Activated CD8-positive, alpha-beta T cell treated with anti-CD3 and anti-CD28 coated beads for 36 hours (primary cell): ENCODE measurements around the gene ZBTB46. TPM values are rescaled to one million over a fixed set of nuclear protein-coding genes. Genes with fewer than 3 reads are reported as not detected.

Experiments
- ATAC-seq: fragments of 200-7000 bp; cut with Tn5 transposase; one replicate; pipeline ENCODE4 v1.10.0; 2021; ENCODE audit warnings: mild to moderate bottlenecking, moderate library complexity
- CTCF ChIA-PET: fragments of 350-600 bp; sonication (Branson Sonifier 250); formaldehyde crosslinking; loops from one replicate; lab custom pipeline; 2021; ENCODE audit warnings: antibody characterized with exemption; lab: Charles Lee
- POLR2A ChIA-PET: fragments of 350-600 bp; sonication (Branson Sonifier 250); formaldehyde crosslinking; loops from one replicate; lab custom pipeline; 2021; ENCODE audit warnings: antibody characterized with exemption; lab: Charles Lee
- DNase-seq: peaks from one replicate; pipeline ENCODE4 v3.0.0-alpha.2; 2020
- H3K27ac Mint-ChIP-seq: one replicate; pipeline ENCODE4 v1.8.0; 2021; ENCODE audit warnings: mild to moderate bottlenecking, mixed read lengths
- H3K27me3 Mint-ChIP-seq: one replicate; pipeline ENCODE4 v1.8.0; 2021; ENCODE audit warnings: mixed read lengths
- H3K36me3 Mint-ChIP-seq: one replicate; pipeline ENCODE4 v1.8.0; 2021; ENCODE audit warnings: low read depth, mixed read lengths
- H3K4me1 Mint-ChIP-seq: one replicate; pipeline ENCODE4 v1.8.0; 2021; ENCODE audit warnings: low read depth, mixed read lengths
- H3K4me3 Mint-ChIP-seq: one replicate; pipeline ENCODE4 v1.8.0; 2021; ENCODE audit warnings: mild to moderate bottlenecking, moderate library complexity, mixed read lengths
- H3K9me3 Mint-ChIP-seq: one replicate; pipeline ENCODE4 v1.8.0; 2021; ENCODE audit warnings: mixed read lengths
- CTCF ChIP-seq: fragments of 200-600 bp; IDR thresholded peaks from one replicate; pipeline ENCODE4 v1.8.0; 2022; ENCODE audit warnings: antibody characterized with exemption, mild to moderate bottlenecking
- intact Hi-C: fragments of 100-400 bp; cut with micrococcal nuclease; formaldehyde crosslinking; loops from one replicate; pipeline ENCODE4 v1.10.0; 2022
- total RNA-seq, 2 experiments: library from RNA; stranded (reverse); gene quantifications; one replicate each; pipeline ENCODE4 v1.2.3, GENCODE V29; 2021

ZBTB46 gene
- total RNA-seq, 2 experiments from 2014 or later = 0.31 to 0.38 TPM

DNA sequence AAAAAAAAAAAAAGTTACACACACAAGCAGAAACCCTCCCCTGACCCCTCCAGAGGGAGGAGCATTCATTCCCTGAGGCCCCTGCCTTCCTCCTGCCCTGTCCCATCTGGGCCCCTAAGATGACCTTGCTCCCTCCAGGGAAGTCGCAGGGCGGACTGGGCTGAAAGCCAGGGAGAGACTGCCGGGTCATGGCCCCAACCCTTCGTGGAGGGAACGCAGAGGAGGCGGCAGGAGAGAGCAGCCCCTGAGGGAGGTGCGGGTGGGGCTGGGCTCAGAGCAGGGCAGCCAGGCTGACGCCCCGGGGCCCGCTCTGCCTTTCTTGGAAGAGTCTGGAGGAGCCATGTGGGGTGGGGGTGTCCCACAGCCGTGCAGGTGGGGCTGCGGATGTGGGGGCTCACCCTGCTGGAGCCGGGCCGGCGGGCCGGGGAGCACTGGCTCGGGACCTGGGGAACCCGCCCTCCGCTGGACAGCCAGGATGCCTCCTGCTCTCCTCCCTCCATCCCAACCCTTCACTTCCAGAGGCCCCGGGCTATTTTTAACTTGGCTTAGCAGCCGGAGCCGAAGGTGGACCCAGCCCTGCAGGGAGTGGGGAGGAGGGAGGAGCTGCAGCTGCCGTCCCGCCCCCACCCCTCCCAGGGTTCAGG, 15.2 kb upstream of the ZBTB46 start:
- no peak for TF ChIP-seq CTCF
- DNase-seq (no peak), ATAC-seq (no peak)
- Mint-ChIP-seq H3K27me3 (peaks cover 41% of the 10 kb centered on the region), H3K27ac (no peak overlapping the region), H3K9me3 (no peaks in the 10 kb centered on the region), H3K4me1 (peaks cover 16% of the 10 kb centered on the region), H3K36me3 (no peaks in the 10 kb centered on the region), H3K4me3 (no peak overlapping the region)
- ChIA-PET CTCF (no interaction called here), POLR2A (no interaction called here)
- intact Hi-C loops = no loop called here

DNA sequence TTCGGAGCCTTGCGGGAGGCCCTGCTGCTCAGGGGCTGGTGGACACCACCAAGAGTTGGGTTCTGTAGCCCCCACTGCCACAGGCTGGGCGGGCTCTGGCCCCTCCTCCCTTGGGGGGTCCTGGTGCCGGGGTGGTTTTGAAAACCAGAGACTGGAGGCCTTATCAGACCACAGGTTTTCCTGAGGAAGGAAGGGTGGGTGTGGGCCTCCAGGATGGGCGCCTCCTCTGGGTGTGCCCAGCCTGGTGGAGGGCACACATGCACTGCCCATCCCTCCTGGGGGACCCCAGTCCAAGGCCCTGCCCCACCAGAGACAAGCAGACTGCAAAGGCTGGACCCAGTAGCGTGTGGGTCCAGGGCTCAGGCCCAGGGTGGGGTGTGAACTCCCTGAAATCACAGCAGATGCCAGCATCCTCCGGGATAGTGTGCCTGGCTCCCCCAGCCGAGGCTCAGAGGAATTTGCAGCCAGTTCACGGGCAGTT, 13.5 kb upstream of the ZBTB46 start:
- ChIA-PET CTCF (no interaction called here), POLR2A (no interaction called here)
- Mint-ChIP-seq H3K36me3 (no peaks in the 10 kb centered on the region), H3K27ac (no peak overlapping the region), H3K9me3 (no peaks in the 10 kb centered on the region), H3K4me3 (no peak overlapping the region), H3K27me3 (peaks cover 34% of the 10 kb centered on the region), H3K4me1 (peaks cover 6% of the 10 kb centered on the region)
- DNase-seq = no peak
- no peak for TF ChIP-seq CTCF
- ATAC-seq = no peak
- intact Hi-C loops = no loop called here

DNA sequence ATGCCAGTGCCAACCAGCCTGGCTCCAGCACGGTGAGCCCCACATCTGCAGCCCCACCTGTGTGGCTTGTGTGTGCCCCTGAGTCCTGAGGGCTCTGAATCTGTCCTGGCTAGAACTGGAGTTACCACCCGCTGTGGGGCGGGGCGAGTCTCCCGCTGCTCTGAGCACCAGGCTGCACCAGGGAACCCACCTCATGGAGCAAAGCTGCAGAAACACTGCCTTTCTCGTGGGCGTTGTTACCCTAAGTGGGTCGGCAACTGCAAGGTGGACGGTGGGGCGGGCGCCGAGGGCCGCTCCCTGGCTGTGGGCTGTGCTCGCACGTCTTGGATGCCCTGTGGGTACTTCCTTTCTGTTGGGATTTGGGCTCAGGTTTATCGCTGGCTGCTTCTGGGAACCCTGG, 12.7 kb upstream of the ZBTB46 start:
- ChIA-PET CTCF (no interaction called here), POLR2A (no interaction called here)
- intact Hi-C loops = no loop called here
- H3K27ac Mint-ChIP-seq = no peak overlapping the region
- H3K9me3 Mint-ChIP-seq = no peaks in the 10 kb centered on the region
- H3K27me3 Mint-ChIP-seq = peaks cover 32% of the 10 kb centered on the region
- ATAC-seq (no peak), DNase-seq (no peak)
- no peak overlapping the region for H3K4me3 Mint-ChIP-seq
- H3K36me3 Mint-ChIP-seq = no peaks in the 10 kb centered on the region
- TF ChIP-seq CTCF = no peak
- H3K4me1 Mint-ChIP-seq = peaks cover 6% of the 10 kb centered on the region

DNA sequence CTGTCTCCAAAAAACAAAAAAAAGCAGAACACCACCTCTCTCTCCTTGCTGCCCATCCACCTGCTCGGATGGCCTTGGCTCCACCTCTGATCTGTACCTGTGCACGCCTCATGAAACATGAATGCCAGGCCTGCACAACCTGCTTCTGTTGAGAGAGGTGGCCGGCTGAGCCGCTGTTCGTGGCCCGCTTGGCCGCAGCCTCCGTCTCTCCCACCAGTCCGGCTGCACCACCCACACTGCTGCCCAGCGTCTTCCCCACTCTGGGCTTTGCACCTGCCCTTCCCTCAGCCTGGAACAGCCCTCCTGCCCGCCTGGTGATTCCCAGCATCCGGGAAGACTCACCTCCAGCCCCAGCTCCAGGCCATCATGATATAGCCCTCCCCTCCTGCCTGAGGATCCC, 12.2 kb upstream of the ZBTB46 start:
- H3K4me1 Mint-ChIP-seq = peaks cover 6% of the 10 kb centered on the region
- no peak overlapping the region for H3K4me3 Mint-ChIP-seq
- peaks cover 27% of the 10 kb centered on the region for H3K27me3 Mint-ChIP-seq
- no peak for DNase-seq
- H3K36me3 Mint-ChIP-seq = no peaks in the 10 kb centered on the region
- no peak for ATAC-seq
- CTCF ChIA-PET = no interaction called here
- POLR2A ChIA-PET = no interaction called here
- no peak overlapping the region for H3K27ac Mint-ChIP-seq
- no peaks in the 10 kb centered on the region for H3K9me3 Mint-ChIP-seq
- TF ChIP-seq CTCF = no peak
- intact Hi-C loops = no loop called here

GRCh38 chr20:63842258-63842657, 11.2 kb upstream of the ZBTB46 start:
- H3K27me3 Mint-ChIP-seq = peaks cover 27% of the 10 kb centered on the region

More at GRCh38 chr20:63842258-63842657, 11.2 kb upstream of the ZBTB46 start:
- no peak overlapping the region for H3K4me3 Mint-ChIP-seq
- intact Hi-C loops = no loop called here
- no peaks in the 10 kb centered on the region for H3K9me3 Mint-ChIP-seq
- ChIA-PET POLR2A (no interaction called here), CTCF (no interaction called here)
- ATAC-seq = no peak
- peaks cover 6% of the 10 kb centered on the region for H3K4me1 Mint-ChIP-seq
- H3K27ac Mint-ChIP-seq = no peak overlapping the region
- no peak for TF ChIP-seq CTCF
- H3K36me3 Mint-ChIP-seq = no peaks in the 10 kb centered on the region
- DNase-seq = no peak
